ENCODE measurements around the gene ERBIN.
"Not testable (repeated sequence)": the region's sequence is repeated elsewhere in the genome, so short reads cannot be mapped to it uniquely, and the experiment has no call there.

ERBIN gene

GRCh38 chr5:65952259-65952658 is 25.9 kb downstream of the ERBIN start:
- TF ChIP-seq, protein P1, sequence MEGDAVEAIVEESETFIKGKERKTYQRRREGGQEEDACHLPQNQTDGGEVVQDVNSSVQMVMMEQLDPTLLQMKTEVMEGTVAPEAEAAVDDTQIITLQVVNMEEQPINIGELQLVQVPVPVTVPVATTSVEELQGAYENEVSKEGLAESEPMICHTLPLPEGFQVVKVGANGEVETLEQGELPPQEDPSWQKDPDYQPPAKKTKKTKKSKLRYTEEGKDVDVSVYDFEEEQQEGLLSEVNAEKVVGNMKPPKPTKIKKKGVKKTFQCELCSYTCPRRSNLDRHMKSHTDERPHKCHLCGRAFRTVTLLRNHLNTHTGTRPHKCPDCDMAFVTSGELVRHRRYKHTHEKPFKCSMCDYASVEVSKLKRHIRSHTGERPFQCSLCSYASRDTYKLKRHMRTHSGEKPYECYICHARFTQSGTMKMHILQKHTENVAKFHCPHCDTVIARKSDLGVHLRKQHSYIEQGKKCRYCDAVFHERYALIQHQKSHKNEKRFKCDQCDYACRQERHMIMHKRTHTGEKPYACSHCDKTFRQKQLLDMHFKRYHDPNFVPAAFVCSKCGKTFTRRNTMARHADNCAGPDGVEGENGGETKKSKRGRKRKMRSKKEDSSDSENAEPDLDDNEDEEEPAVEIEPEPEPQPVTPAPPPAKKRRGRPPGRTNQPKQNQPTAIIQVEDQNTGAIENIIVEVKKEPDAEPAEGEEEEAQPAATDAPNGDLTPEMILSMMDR (conservative IDR thresholded peaks at IDR 0.05; ENCODE audit: low read depth, low read length), result no peak
- Histone ChIP-seq H3K36me3 (ENCODE audit: insufficient read depth) (no peaks in the 10 kb centered on the region), H3K27ac (no peak overlapping the region), H3K79me2 (ENCODE audit: insufficient read depth, low read depth) (peaks cover 97% of the 10 kb centered on the region), H3K4me2 (no peak overlapping the region), H3K4me3 (IDR thresholded peaks at IDR 0.05; ENCODE audit: insufficient read depth, low read depth, low read length) (no peak overlapping the region), H3K4me1 (ENCODE audit: low read depth, poor library complexity, severe bottlenecking) (peaks cover 25% of the 10 kb centered on the region), H2AFZ (ENCODE audit: low read depth) (no peak overlapping the region), H3K27me3 (ENCODE audit: insufficient read depth, low read depth) (no peaks in the 10 kb centered on the region), H3K9ac (no peak overlapping the region), H4K20me1 (ENCODE audit: insufficient read depth) (peaks cover 8% of the 10 kb centered on the region; the same call in 1 of the 2 replicates)

DNA sequence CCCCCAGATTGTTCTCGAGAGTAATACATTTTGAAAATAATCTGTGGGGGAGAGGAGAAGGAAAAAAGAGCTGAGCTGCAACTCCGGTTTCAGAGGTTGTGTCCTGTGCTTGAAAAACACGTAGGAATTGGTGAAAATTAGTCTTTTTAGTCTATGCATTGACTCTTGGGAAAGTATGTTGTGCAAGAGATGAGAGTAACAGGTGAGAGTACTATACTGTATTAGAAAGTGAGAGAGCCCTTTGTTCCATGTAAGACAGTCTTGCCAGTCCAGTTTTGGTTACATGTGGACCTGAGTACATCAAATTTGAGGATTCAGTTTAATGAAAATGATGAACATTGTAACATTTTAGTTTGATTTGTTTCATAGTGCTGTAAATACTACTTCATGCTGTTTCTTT is 27.8 kb downstream of the ERBIN start:
- H3K27me3 ChIP-seq (ENCODE audit: insufficient read depth, low read depth), result no peaks in the 10 kb centered on the region
- H3K4me2 ChIP-seq, result no peak overlapping the region; the same call in 1 of the 2 replicates
- H3K4me3 ChIP-seq (IDR thresholded peaks at IDR 0.05; ENCODE audit: insufficient read depth, low read depth, low read length), result no peak overlapping the region
- H2AFZ ChIP-seq (ENCODE audit: low read depth), result no peak overlapping the region
- 0 out of 2 replicates have a peak, but pooled peaks cover 3% of the 10 kb centered on the region for H3K36me3 ChIP-seq (ENCODE audit: insufficient read depth)
- peaks cover 89% of the 10 kb centered on the region for H3K79me2 ChIP-seq (ENCODE audit: insufficient read depth, low read depth)
- H3K9ac ChIP-seq, result no peak overlapping the region
- TF ChIP-seq, protein P1 (conservative IDR thresholded peaks at IDR 0.05; ENCODE audit: low read depth, low read length), result no peak
- no peak overlapping the region for H3K27ac ChIP-seq
- H3K4me1 ChIP-seq (ENCODE audit: low read depth, poor library complexity, severe bottlenecking), result peaks cover 25% of the 10 kb centered on the region
- H4K20me1 ChIP-seq (ENCODE audit: insufficient read depth), result peaks cover 8% of the 10 kb centered on the region; the same call in 1 of the 2 replicates

DNA sequence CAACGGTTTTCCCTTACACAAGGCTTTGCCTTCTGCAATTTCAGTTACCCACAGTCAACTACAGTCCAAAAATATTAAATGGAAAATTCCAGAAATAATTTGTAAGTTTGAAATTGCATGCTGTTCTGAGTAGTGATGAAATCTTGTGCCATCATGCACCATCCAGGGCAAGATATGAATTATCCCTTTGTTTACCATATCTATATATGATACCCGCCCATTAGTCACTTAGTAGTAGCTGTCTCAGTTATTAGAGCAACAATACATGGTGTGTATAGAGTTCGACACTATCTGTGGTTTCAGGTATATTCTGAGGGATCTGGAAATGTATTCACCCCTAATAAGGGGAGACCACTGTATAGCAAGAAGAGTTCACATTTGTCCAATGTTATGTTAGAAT is 29.4 kb downstream of the ERBIN start:
- Histone ChIP-seq H3K4me3 (IDR thresholded peaks at IDR 0.05; ENCODE audit: insufficient read depth, low read depth, low read length) (no peak overlapping the region), H3K27ac (no peak overlapping the region), H3K36me3 (ENCODE audit: insufficient read depth) (0 out of 2 replicates have a peak, but pooled peaks cover 4% of the 10 kb centered on the region), H2AFZ (ENCODE audit: low read depth) (no peak overlapping the region), H3K4me2 (no peak overlapping the region), H4K20me1 (ENCODE audit: insufficient read depth) (peaks cover 8% of the 10 kb centered on the region; the same call in 1 of the 2 replicates), H3K9ac (no peak overlapping the region), H3K4me1 (ENCODE audit: low read depth, poor library complexity, severe bottlenecking) (peaks cover 26% of the 10 kb centered on the region), H3K79me2 (ENCODE audit: insufficient read depth, low read depth) (peaks cover 88% of the 10 kb centered on the region), H3K27me3 (ENCODE audit: insufficient read depth, low read depth) (no peaks in the 10 kb centered on the region)
- TF ChIP-seq, protein P1 (conservative IDR thresholded peaks at IDR 0.05; ENCODE audit: low read depth, low read length), result no peak

DNA sequence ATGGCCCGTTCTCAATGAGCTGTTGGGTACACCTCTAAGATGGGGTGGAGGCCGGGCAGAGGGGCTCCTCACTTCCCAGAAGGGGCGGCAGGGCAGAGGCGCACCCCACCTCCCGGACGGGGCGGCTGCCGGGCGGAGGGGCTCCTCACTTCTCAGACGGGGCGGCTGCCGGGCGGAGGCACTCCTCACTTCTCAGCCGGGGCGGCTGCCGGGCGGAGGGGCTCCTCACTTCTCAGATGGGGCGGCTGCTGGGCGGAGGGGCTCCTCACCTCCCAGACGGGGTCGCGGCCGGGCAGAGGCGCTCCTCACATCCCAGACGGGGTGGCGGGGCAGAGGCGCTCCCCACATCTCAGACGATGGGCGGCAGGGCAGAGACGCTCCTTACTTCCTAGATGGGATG is 31.3 kb downstream of the ERBIN start:
- Histone ChIP-seq H3K4me1 (ENCODE audit: low read depth, poor library complexity, severe bottlenecking) (peaks cover 46% of the 10 kb centered on the region), H3K79me2 (ENCODE audit: insufficient read depth, low read depth) (peaks cover 88% of the 10 kb centered on the region)
- not testable (repeated sequence) for H3K9ac ChIP-seq; H3K36me3 ChIP-seq (ENCODE audit: insufficient read depth); H4K20me1 ChIP-seq (ENCODE audit: insufficient read depth); H3K27ac ChIP-seq; H3K27me3 ChIP-seq (ENCODE audit: insufficient read depth, low read depth); H3K4me3 ChIP-seq (IDR thresholded peaks at IDR 0.05; ENCODE audit: insufficient read depth, low read depth, low read length); H3K4me2 ChIP-seq; H2AFZ ChIP-seq (ENCODE audit: low read depth)

DNA sequence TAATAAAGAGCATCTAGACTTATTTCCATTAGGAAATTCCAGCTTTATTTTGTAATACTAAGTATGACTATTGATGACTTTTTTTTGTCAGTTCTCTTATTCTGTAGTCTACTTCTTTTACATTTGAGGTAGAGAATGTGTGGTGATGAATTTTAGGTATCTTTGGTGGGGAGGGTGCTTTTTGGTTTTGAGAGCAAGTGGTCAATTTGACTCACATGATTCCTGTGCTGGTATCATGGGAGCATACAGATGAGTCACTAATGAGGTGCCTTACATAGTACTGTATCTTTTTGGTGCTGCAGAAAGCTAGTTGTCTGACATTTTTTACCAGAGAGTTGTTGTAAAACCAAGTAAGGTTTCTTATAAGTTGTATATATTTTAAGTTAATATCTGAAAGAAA is 35.3 kb downstream of the ERBIN start:
- TF ChIP-seq, protein P1 (conservative IDR thresholded peaks at IDR 0.05; ENCODE audit: low read depth, low read length), result no peak
- Histone ChIP-seq H4K20me1 (ENCODE audit: insufficient read depth) (peaks cover 3% of the 10 kb centered on the region), H3K27ac (no peak overlapping the region), H3K36me3 (ENCODE audit: insufficient read depth) (0 out of 2 replicates have a peak, but pooled peaks cover 4% of the 10 kb centered on the region), H2AFZ (ENCODE audit: low read depth) (no peak overlapping the region), H3K27me3 (ENCODE audit: insufficient read depth, low read depth) (no peaks in the 10 kb centered on the region), H3K79me2 (ENCODE audit: insufficient read depth, low read depth) (peaks cover 84% of the 10 kb centered on the region), H3K4me3 (IDR thresholded peaks at IDR 0.05; ENCODE audit: insufficient read depth, low read depth, low read length) (no peak overlapping the region), H3K4me2 (no peak overlapping the region), H3K4me1 (ENCODE audit: low read depth, poor library complexity, severe bottlenecking) (peaks cover 35% of the 10 kb centered on the region), H3K9ac (no peak overlapping the region)
